DOHH2 (cell line): ENCODE measurements around the gene TTC3.

Experiments used
- EZH2phosphoT487 ChIP-seq: fragments of 200-600 bp; sonication (generic); IDR thresholded peaks from 2 replicates; pipeline ENCODE4 v1.6.1; 2017; ENCODE audit warnings: borderline replicate concordance, mild to moderate bottlenecking, antibody characterized with exemption, low read length, moderate library complexity, mixed read lengths
- TF ChIP-seq, protein P1 (sequence below): fragments of 200-600 bp; sonication (generic); IDR thresholded peaks from one replicate; pipeline ENCODE4 v1.5.1; 2014; ENCODE audit warnings: antibody characterized with exemption, mild to moderate bottlenecking, low read depth, low read length; ENCODE audit not compliant: poor library complexity, severe bottlenecking

- TF ChIP-seq, protein P1, sequence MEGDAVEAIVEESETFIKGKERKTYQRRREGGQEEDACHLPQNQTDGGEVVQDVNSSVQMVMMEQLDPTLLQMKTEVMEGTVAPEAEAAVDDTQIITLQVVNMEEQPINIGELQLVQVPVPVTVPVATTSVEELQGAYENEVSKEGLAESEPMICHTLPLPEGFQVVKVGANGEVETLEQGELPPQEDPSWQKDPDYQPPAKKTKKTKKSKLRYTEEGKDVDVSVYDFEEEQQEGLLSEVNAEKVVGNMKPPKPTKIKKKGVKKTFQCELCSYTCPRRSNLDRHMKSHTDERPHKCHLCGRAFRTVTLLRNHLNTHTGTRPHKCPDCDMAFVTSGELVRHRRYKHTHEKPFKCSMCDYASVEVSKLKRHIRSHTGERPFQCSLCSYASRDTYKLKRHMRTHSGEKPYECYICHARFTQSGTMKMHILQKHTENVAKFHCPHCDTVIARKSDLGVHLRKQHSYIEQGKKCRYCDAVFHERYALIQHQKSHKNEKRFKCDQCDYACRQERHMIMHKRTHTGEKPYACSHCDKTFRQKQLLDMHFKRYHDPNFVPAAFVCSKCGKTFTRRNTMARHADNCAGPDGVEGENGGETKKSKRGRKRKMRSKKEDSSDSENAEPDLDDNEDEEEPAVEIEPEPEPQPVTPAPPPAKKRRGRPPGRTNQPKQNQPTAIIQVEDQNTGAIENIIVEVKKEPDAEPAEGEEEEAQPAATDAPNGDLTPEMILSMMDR = no peak
- TF ChIP-seq EZH2phosphoT487 = no peak
Observed at GRCh38 chr21:37074546-37074945, 1.5 kb downstream of the TTC3 start.
